ENCODE measurements around the gene CALY.

- TF ChIP-seq, protein P1, sequence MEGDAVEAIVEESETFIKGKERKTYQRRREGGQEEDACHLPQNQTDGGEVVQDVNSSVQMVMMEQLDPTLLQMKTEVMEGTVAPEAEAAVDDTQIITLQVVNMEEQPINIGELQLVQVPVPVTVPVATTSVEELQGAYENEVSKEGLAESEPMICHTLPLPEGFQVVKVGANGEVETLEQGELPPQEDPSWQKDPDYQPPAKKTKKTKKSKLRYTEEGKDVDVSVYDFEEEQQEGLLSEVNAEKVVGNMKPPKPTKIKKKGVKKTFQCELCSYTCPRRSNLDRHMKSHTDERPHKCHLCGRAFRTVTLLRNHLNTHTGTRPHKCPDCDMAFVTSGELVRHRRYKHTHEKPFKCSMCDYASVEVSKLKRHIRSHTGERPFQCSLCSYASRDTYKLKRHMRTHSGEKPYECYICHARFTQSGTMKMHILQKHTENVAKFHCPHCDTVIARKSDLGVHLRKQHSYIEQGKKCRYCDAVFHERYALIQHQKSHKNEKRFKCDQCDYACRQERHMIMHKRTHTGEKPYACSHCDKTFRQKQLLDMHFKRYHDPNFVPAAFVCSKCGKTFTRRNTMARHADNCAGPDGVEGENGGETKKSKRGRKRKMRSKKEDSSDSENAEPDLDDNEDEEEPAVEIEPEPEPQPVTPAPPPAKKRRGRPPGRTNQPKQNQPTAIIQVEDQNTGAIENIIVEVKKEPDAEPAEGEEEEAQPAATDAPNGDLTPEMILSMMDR (IDR thresholded peaks at IDR 0.05) = no peak
- TF ChIP-seq POLR2A (IDR thresholded peaks at IDR 0.05) = no peak
Measured at GRCh38 chr10:133332936-133333699, 3.6 kb downstream of the CALY start.
